Spleen (tissue), 7 donors: ENCODE data around the gene USP7.

ENCODE experiments used
- CTCF ChIP-seq, 11 experiments: fragments of 200-600 bp in 7 of 11; fragments of 450-650 bp in 4 of 11; sonication (generic) in 4 of 11; IDR thresholded peaks in 8 of 11; conservative IDR thresholded peaks in 3 of 11; 1 replicate in 7 of 11; 2 replicates in 4 of 11; pipeline versions ENCODE4 v1.4.0 to v1.8.0; 2016 to 2021; ENCODE audit warnings: antibody characterized with exemption in 11 of 11, inconsistent platforms in 4 of 11, mild to moderate bottlenecking in 1 of 11
- POLR2A ChIP-seq, 3 donors: fragments of 450-650 bp; IDR thresholded peaks; one replicate each; pipeline ENCODE4 v1.5.1; 2017; ENCODE audit warnings: antibody characterized with exemption in 3 of 3, mild to moderate bottlenecking in 1 of 3
- donor health status: DM: no; HTN: no; CAD: no; lungs with moderate emphysema.
- donor health status: DM: no; HTN: no; CAD: no.
- donor health status: DM: no; HTN: no; CAD: no.

- TF ChIP-seq CTCF (IDR thresholded peaks at IDR 0.05 in 8 of 11, conservative IDR thresholded peaks at IDR 0.05 in 3 of 11) (no peak), POLR2A (IDR thresholded peaks at IDR 0.05) (no peak)
Observed at GRCh38 chr16:8893426-8893825, 70.3 kb downstream of the USP7 start.
